Measurements from ENCODE around the gene GLYATL1B. TPM values are rescaled to one million over a fixed set of nuclear protein-coding genes. Genes with fewer than 3 reads are reported as not detected.
A peak's percentile ranks its signal among the peaks of the same experiment; 100 is the strongest.
"Not testable (repeated sequence)": the region's sequence is repeated elsewhere in the genome, so short reads cannot be mapped to it uniquely, and the experiment has no call there.

The GLYATL1B gene
- total RNA-seq, 1 experiment from 2014 or later: not detected

- Histone ChIP-seq H3K36me3 (ENCODE audit: insufficient read depth, low read length) (peaks cover 4% of the 10 kb centered on the region; the same call in 1 of the 2 replicates), H3K9ac (ENCODE audit: low read length) (peak overlapping the region; percentile 55), H3K4me2 (ENCODE audit: low read depth, low read length, poor library complexity, severe bottlenecking) (peak overlapping the region; percentile 63), H3K27ac (ENCODE audit: low read length) (no peak overlapping the region), H3K9me3 (ENCODE audit: low read length) (0 out of 2 replicates have a peak, but pooled peaks cover 3% of the 10 kb centered on the region), H3K9me2 (replicated peaks; ENCODE audit: insufficient read depth, low read length) (no peaks in the 10 kb centered on the region), H3K79me2 (ENCODE audit: low read length) (no peaks in the 10 kb centered on the region), H3K4me1 (ENCODE audit: low read length) (peaks cover 16% of the 10 kb centered on the region), H4K20me1 (ENCODE audit: insufficient read depth, low read depth, low read length) (no peaks in the 10 kb centered on the region), H2AFZ (ENCODE audit: low read length) (peak overlapping the region; percentile 84; the same call in 1 of the 2 replicates), H3K27me3 (ENCODE audit: low read length) (no peaks in the 10 kb centered on the region), H3K4me3 (ENCODE audit: low read length) (peak overlapping the region; percentile 44; the same call in 1 of the 2 replicates)
- DNase-seq: peak; percentile 96
Measured at GRCh38 chr11:59135648-59136461, 49.7 kb downstream of the GLYATL1B start.

GRCh38 chr11:59136551-59136950 is 50.4 kb downstream of the GLYATL1B start:
- H2AFZ ChIP-seq (ENCODE audit: low read length); DNase-seq; H3K9ac ChIP-seq (ENCODE audit: low read length); H3K79me2 ChIP-seq (ENCODE audit: low read length); H3K4me3 ChIP-seq (ENCODE audit: low read length); H3K27ac ChIP-seq (ENCODE audit: low read length); H3K9me3 ChIP-seq (ENCODE audit: low read length); H3K36me3 ChIP-seq (ENCODE audit: insufficient read depth, low read length); H3K9me2 ChIP-seq (replicated peaks; ENCODE audit: insufficient read depth, low read length); H3K27me3 ChIP-seq (ENCODE audit: low read length); H4K20me1 ChIP-seq (ENCODE audit: insufficient read depth, low read depth, low read length): not testable (repeated sequence)
- peaks cover 20% of the 10 kb centered on the region for H3K4me1 ChIP-seq (ENCODE audit: low read length)
- peak overlapping the region; percentile 63 for H3K4me2 ChIP-seq (ENCODE audit: low read depth, low read length, poor library complexity, severe bottlenecking)

DNA sequence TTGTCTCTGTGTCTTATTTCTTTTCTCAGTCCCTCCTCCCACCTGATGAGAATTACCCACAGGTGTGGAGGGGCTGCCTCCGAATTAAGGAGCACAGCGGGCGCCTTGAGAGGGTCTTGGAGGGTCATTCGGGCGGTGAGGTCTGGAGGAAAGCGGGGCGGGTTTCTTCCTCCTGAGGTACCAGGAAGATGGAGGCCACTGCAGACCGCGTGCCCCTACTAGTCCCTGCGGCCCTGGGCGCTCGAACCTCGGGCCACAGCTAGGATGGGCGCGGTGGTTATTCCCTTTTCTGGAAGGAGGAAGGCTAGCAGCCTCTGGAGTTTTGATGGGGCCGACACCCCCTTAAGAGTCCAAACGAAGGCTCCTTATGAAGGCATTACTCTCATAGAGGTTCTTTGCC is 51.1 kb downstream of the GLYATL1B start:
- no peaks in the 10 kb centered on the region for H3K79me2 ChIP-seq (ENCODE audit: low read length)
- H2AFZ ChIP-seq (ENCODE audit: low read length): no peak overlapping the region
- H3K4me3 ChIP-seq (ENCODE audit: low read length): no peak overlapping the region
- H4K20me1 ChIP-seq (ENCODE audit: insufficient read depth, low read depth, low read length): no peaks in the 10 kb centered on the region
- H3K9me2 ChIP-seq (replicated peaks; ENCODE audit: insufficient read depth, low read length): no peaks in the 10 kb centered on the region
- H3K27ac ChIP-seq (ENCODE audit: low read length): no peak overlapping the region
- DNase-seq: no peak
- H3K4me2 ChIP-seq (ENCODE audit: low read depth, low read length, poor library complexity, severe bottlenecking): no peak overlapping the region
- H3K36me3 ChIP-seq (ENCODE audit: insufficient read depth, low read length): 0 out of 2 replicates have a peak, but pooled peaks cover under 1% of the 10 kb centered on the region
- H3K9ac ChIP-seq (ENCODE audit: low read length): no peak overlapping the region
- H3K27me3 ChIP-seq (ENCODE audit: low read length): no peaks in the 10 kb centered on the region
- H3K4me1 ChIP-seq (ENCODE audit: low read length): peaks cover 26% of the 10 kb centered on the region
- H3K9me3 ChIP-seq (ENCODE audit: low read length): no peaks in the 10 kb centered on the region

DNA sequence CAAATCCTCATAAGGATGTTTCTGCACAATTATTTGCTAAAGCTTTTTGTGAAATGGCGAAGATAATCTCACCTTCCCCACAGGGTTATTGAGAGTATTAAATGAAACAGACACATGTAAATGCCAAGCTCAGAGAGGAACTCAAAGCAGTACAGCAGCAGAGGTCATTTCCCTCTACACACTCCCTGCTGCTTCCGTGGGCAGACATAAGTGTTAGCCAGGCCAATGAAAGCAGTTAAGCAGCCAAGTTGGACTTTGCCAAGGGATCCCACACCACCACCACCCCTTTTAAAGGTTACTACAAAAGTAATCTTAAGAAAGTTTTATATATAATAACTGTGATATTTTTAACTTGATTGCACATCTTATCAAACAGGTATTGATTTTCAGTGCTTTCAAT is 52.5 kb downstream of the GLYATL1B start:
- DNase-seq: peak; percentile 51
- Histone ChIP-seq H3K4me1 (ENCODE audit: low read length) (peaks cover 34% of the 10 kb centered on the region), H3K9me2 (replicated peaks; ENCODE audit: insufficient read depth, low read length) (no peaks in the 10 kb centered on the region), H3K9ac (ENCODE audit: low read length) (no peak overlapping the region), H3K36me3 (ENCODE audit: insufficient read depth, low read length) (no peaks in the 10 kb centered on the region), H3K27me3 (ENCODE audit: low read length) (no peaks in the 10 kb centered on the region), H3K4me3 (ENCODE audit: low read length) (no peak overlapping the region), H3K4me2 (ENCODE audit: low read depth, low read length, poor library complexity, severe bottlenecking) (peak overlapping the region; percentile 5), H3K79me2 (ENCODE audit: low read length) (0 out of 2 replicates have a peak, but pooled peaks cover 4% of the 10 kb centered on the region), H3K27ac (ENCODE audit: low read length) (peak overlapping the region; percentile 16; the same call in 1 of the 2 replicates), H2AFZ (ENCODE audit: low read length) (no peak overlapping the region), H3K9me3 (ENCODE audit: low read length) (no peaks in the 10 kb centered on the region), H4K20me1 (ENCODE audit: insufficient read depth, low read depth, low read length) (no peaks in the 10 kb centered on the region)

DNA sequence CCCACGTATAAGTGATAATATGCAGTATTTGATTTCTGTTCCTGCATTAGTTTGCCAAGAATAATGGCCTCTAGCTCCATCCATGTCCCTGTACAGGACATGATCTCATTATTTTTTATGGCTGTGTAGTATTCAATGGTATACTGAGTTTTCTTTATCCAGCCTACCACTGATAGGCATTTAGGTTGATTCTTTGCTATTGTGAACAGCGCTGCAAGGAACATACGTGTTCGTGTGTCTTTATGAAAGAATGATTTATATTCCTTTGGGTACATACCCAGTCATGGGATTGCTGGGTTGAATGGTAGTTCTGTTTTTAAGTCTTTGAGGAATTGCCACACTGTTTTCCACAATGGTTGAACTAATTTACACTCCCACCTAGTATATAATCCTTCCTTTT is 55.1 kb downstream of the GLYATL1B start:
- no peak overlapping the region for H2AFZ ChIP-seq (ENCODE audit: low read length)
- H3K79me2 ChIP-seq (ENCODE audit: low read length): peaks cover 13% of the 10 kb centered on the region
- no peaks in the 10 kb centered on the region for H3K9me3 ChIP-seq (ENCODE audit: low read length)
- H3K36me3 ChIP-seq (ENCODE audit: insufficient read depth, low read length): peaks cover 1% of the 10 kb centered on the region; the same call in 1 of the 2 replicates
- H3K9ac ChIP-seq (ENCODE audit: low read length): no peak overlapping the region
- H3K4me2 ChIP-seq (ENCODE audit: low read depth, low read length, poor library complexity, severe bottlenecking): peak overlapping the region; percentile 98
- H4K20me1 ChIP-seq (ENCODE audit: insufficient read depth, low read depth, low read length): no peaks in the 10 kb centered on the region
- no peak for DNase-seq
- no peaks in the 10 kb centered on the region for H3K9me2 ChIP-seq (replicated peaks; ENCODE audit: insufficient read depth, low read length)
- peak overlapping the region; percentile 94; the same call in 1 of the 2 replicates for H3K4me3 ChIP-seq (ENCODE audit: low read length)
- H3K4me1 ChIP-seq (ENCODE audit: low read length): peaks cover 48% of the 10 kb centered on the region
- H3K27ac ChIP-seq (ENCODE audit: low read length): no peak overlapping the region
- H3K27me3 ChIP-seq (ENCODE audit: low read length): no peaks in the 10 kb centered on the region

GRCh38 chr11:59141673-59142460 is 55.8 kb downstream of the GLYATL1B start:
- peak overlapping the region; percentile 94 for H3K4me3 ChIP-seq (ENCODE audit: low read length)
- H3K9ac ChIP-seq (ENCODE audit: low read length): peak overlapping the region; percentile 74
- no peaks in the 10 kb centered on the region for H3K9me2 ChIP-seq (replicated peaks; ENCODE audit: insufficient read depth, low read length)
- no peak for DNase-seq
- peak overlapping the region; percentile 98 for H3K4me2 ChIP-seq (ENCODE audit: low read depth, low read length, poor library complexity, severe bottlenecking)
- H2AFZ ChIP-seq (ENCODE audit: low read length): peak overlapping the region; percentile 95
- H3K9me3 ChIP-seq (ENCODE audit: low read length): no peaks in the 10 kb centered on the region
- H3K79me2 ChIP-seq (ENCODE audit: low read length): peaks cover 18% of the 10 kb centered on the region
- no peaks in the 10 kb centered on the region for H4K20me1 ChIP-seq (ENCODE audit: insufficient read depth, low read depth, low read length)
- H3K36me3 ChIP-seq (ENCODE audit: insufficient read depth, low read length): peaks cover 6% of the 10 kb centered on the region; the same call in 1 of the 2 replicates
- H3K27me3 ChIP-seq (ENCODE audit: low read length): no peaks in the 10 kb centered on the region
- H3K4me1 ChIP-seq (ENCODE audit: low read length): peaks cover 53% of the 10 kb centered on the region
- H3K27ac ChIP-seq (ENCODE audit: low read length): peak overlapping the region; percentile 24; the same call in 1 of the 2 replicates

- H3K36me3 ChIP-seq (ENCODE audit: insufficient read depth, low read length): peaks cover 15% of the 10 kb centered on the region; the same call in 1 of the 2 replicates
- DNase-seq: peak; percentile 90
- peak within 1 kb of the TSS; percentile 76 for H3K27ac ChIP-seq (ENCODE audit: low read length)
- H3K4me1 ChIP-seq (ENCODE audit: low read length): peaks cover 62% of the 10 kb centered on the region
- peaks cover 18% of the 10 kb centered on the region for H3K79me2 ChIP-seq (ENCODE audit: low read length)
- peak within 1 kb of the TSS; percentile 94 for H3K4me3 ChIP-seq (ENCODE audit: low read length)
- H2AFZ ChIP-seq (ENCODE audit: low read length): peak within 1 kb of the TSS; percentile 95
- no peaks in the 10 kb centered on the region for H3K27me3 ChIP-seq (ENCODE audit: low read length)
- H3K4me2 ChIP-seq (ENCODE audit: low read depth, low read length, poor library complexity, severe bottlenecking): peak within 1 kb of the TSS; percentile 98
- no peaks in the 10 kb centered on the region for H3K9me2 ChIP-seq (replicated peaks; ENCODE audit: insufficient read depth, low read length)
- H4K20me1 ChIP-seq (ENCODE audit: insufficient read depth, low read depth, low read length): no peaks in the 10 kb centered on the region
- H3K9me3 ChIP-seq (ENCODE audit: low read length): no peaks in the 10 kb centered on the region
- H3K9ac ChIP-seq (ENCODE audit: low read length): peak within 1 kb of the TSS; percentile 74
Measured at GRCh38 chr11:59142530-59143507, 56.7 kb downstream of the GLYATL1B start, which contains the start of gene FAM111A. Gene FAM111A (plus strand): TSS chr11:59142856. CDS start chr11:59148873, 6,017 bp downstream.
